Peyer's patch (tissue), 4 donors: Measurements from ENCODE around the gene ACSL6. TPM values are rescaled to one million over a fixed set of nuclear protein-coding genes. Genes with fewer than 3 reads are reported as not detected.

Experiments
- DNase-seq, 3 donors: peaks; one replicate each; pipeline ENCODE4 v3.0.0-alpha.2; 2017 to 2019
- H3K27ac ChIP-seq, 4 donors: fragments of 200-600 bp; sonication (generic); one replicate each; pipeline ENCODE4 v1.5.1; 2016 to 2019
- H3K27me3 ChIP-seq, 2 donors: fragments of 200-600 bp; sonication (generic); one replicate each; pipeline ENCODE4 v1.5.1; 2019
- H3K36me3 ChIP-seq, 3 donors: fragments of 200-600 bp; sonication (generic); one replicate each; pipeline ENCODE4 v1.5.1; 2016 to 2019
- H3K4me1 ChIP-seq, 4 donors: fragments of 200-600 bp; sonication (generic); one replicate each; pipeline ENCODE4 v1.5.1; 2016 to 2019
- H3K4me3 ChIP-seq, 4 donors: fragments of 200-600 bp; sonication (generic); 1 replicate in 3 of 4; 2 replicates in 1 of 4; pipeline ENCODE4 v1.5.1; 2016 to 2019; ENCODE audit warnings: mild to moderate bottlenecking in 1 of 4
- H3K9me3 ChIP-seq, 4 donors: fragments of 200-600 bp; sonication (generic); one replicate each; pipeline ENCODE4 v1.5.1; 2016 to 2019; ENCODE audit warnings: mild to moderate bottlenecking in 1 of 4
- POLR2A ChIP-seq, 2 donors: fragments of 450-650 bp; IDR thresholded peaks; one replicate each; pipeline ENCODE4 v1.5.1; 2017; ENCODE audit warnings: antibody characterized with exemption in 2 of 2, mild to moderate bottlenecking in 2 of 2, moderate library complexity in 2 of 2
- total RNA-seq, 4 donors: library from RNA; depleted of rRNA; stranded (reverse); fragments of >200 nt; gene quantifications; one replicate each; pipeline ENCODE4 v1.1.0, GENCODE V29; 2016
- TF ChIP-seq, protein P1 (sequence below), 6 experiments: fragments of 450-650 bp in 4 of 6; fragments of 200-600 bp in 2 of 6; sonication (generic) in 1 of 6; IDR thresholded peaks; one replicate each; pipeline ENCODE4 v1.5.1; 2017 to 2019; ENCODE audit warnings: antibody characterized with exemption in 6 of 6, mild to moderate bottlenecking in 3 of 6, moderate library complexity in 1 of 6

The ACSL6 gene
- total RNA-seq, 4 donors from 2014 or later = 1.1 to 12.4 (median 7.4) TPM; not detected in 1

GRCh38 chr5:132026516-132027008, 15.1 kb upstream of the ACSL6 start:
- TF ChIP-seq, protein P1, sequence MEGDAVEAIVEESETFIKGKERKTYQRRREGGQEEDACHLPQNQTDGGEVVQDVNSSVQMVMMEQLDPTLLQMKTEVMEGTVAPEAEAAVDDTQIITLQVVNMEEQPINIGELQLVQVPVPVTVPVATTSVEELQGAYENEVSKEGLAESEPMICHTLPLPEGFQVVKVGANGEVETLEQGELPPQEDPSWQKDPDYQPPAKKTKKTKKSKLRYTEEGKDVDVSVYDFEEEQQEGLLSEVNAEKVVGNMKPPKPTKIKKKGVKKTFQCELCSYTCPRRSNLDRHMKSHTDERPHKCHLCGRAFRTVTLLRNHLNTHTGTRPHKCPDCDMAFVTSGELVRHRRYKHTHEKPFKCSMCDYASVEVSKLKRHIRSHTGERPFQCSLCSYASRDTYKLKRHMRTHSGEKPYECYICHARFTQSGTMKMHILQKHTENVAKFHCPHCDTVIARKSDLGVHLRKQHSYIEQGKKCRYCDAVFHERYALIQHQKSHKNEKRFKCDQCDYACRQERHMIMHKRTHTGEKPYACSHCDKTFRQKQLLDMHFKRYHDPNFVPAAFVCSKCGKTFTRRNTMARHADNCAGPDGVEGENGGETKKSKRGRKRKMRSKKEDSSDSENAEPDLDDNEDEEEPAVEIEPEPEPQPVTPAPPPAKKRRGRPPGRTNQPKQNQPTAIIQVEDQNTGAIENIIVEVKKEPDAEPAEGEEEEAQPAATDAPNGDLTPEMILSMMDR (IDR thresholded peaks at IDR 0.05) = no peak
- no peak for TF ChIP-seq POLR2A (IDR thresholded peaks at IDR 0.05)
- Histone ChIP-seq H3K27me3 (no peaks in the 10 kb centered on the region), H3K27ac (no peak overlapping the region), H3K9me3 (no peaks in the 10 kb centered on the region), H3K4me3 (no peak overlapping the region), H3K4me1 (no peaks in the 10 kb centered on the region), H3K36me3 (no peaks in the 10 kb centered on the region)
- peak in 1 of 3 donors; percentile 68 for DNase-seq

DNA sequence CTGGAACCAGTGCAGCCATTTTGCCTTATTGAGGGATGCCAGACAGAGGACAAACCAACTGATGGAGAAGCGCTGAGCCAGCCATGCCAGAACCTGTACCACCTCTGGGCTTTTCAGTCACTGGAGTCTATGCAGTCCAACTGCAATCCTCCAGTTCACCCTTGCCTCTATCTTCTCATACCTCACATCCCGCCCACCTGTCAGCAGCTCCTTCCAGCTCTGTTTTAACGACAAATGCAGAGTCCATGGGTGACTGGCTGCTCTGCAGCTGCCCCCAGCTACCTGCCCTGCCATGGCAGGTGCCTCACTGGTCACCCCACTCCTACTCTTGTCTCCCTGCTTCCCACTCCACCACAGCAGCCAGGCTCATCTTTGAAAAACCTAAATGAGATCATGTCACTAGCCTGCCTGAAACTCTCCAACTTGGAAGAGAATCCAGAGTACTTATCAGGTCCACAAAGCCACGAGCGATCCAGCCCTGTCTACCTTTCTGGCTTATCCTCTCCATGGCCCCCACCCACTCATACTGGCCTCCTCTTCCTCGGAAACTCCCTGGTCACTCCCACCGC, 14.0 kb upstream of the ACSL6 start:
- TF ChIP-seq, protein P1 (IDR thresholded peaks at IDR 0.05) = no peak
- no peak for TF ChIP-seq POLR2A (IDR thresholded peaks at IDR 0.05)
- DNase-seq = no peak
- H3K27ac ChIP-seq = no peak overlapping the region
- H3K27me3 ChIP-seq = no peaks in the 10 kb centered on the region
- H3K9me3 ChIP-seq = no peaks in the 10 kb centered on the region
- H3K36me3 ChIP-seq = no peaks in the 10 kb centered on the region
- H3K4me3 ChIP-seq = no peak overlapping the region
- peaks cover 0 to 2% (median 0%) of the 10 kb centered on the region in 4 donors for H3K4me1 ChIP-seq

DNA sequence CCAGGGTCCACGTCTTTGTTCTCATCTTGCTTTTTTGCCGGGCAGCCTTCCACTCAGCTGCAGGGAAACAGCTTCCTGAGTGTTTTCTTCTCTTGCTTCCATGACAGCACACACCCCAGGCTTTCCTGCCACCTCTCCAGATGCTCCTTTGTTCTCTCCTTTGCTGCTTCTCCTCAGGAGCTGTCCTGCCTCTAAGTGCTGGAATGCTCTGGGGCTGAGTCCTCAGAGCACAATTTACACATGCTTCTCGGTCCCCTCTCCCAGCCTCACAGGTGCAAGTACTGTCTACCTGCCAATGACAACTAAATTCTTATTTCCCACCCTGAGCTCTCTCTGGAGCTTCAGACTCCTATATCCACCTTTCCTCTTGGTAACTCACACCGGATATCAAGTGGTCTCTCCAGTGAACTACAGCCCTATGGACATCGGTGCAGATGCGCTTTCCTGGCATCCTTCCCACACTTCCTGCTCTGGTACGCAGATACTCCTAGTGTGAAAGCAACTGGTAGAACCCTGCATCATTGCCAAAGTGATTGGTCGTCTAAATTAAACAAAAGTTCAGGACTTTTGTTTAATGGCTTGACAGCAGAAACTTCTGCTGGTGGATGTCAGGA, 13.4 kb upstream of the ACSL6 start:
- peaks cover 0 to 3% (median under 1%) of the 10 kb centered on the region in 4 donors for H3K4me1 ChIP-seq
- no peak for DNase-seq
- H3K4me3 ChIP-seq = no peak overlapping the region
- H3K27me3 ChIP-seq = no peaks in the 10 kb centered on the region
- no peaks in the 10 kb centered on the region for H3K36me3 ChIP-seq
- TF ChIP-seq, protein P1 (IDR thresholded peaks at IDR 0.05) = no peak
- no peak for TF ChIP-seq POLR2A (IDR thresholded peaks at IDR 0.05)
- no peaks in the 10 kb centered on the region for H3K9me3 ChIP-seq
- H3K27ac ChIP-seq = no peak overlapping the region

GRCh38 chr5:132024117-132024435, 12.6 kb upstream of the ACSL6 start:
- Histone ChIP-seq H3K9me3 (no peaks in the 10 kb centered on the region), H3K27me3 (no peaks in the 10 kb centered on the region), H3K27ac (no peak overlapping the region), H3K36me3 (no peaks in the 10 kb centered on the region), H3K4me3 (no peak overlapping the region), H3K4me1 (peaks cover 0 to 5% (median 2%) of the 10 kb centered on the region in 4 donors)
- no peak for TF ChIP-seq POLR2A (IDR thresholded peaks at IDR 0.05)
- TF ChIP-seq, protein P1 (IDR thresholded peaks at IDR 0.05) = no peak
- DNase-seq = no peak

DNA sequence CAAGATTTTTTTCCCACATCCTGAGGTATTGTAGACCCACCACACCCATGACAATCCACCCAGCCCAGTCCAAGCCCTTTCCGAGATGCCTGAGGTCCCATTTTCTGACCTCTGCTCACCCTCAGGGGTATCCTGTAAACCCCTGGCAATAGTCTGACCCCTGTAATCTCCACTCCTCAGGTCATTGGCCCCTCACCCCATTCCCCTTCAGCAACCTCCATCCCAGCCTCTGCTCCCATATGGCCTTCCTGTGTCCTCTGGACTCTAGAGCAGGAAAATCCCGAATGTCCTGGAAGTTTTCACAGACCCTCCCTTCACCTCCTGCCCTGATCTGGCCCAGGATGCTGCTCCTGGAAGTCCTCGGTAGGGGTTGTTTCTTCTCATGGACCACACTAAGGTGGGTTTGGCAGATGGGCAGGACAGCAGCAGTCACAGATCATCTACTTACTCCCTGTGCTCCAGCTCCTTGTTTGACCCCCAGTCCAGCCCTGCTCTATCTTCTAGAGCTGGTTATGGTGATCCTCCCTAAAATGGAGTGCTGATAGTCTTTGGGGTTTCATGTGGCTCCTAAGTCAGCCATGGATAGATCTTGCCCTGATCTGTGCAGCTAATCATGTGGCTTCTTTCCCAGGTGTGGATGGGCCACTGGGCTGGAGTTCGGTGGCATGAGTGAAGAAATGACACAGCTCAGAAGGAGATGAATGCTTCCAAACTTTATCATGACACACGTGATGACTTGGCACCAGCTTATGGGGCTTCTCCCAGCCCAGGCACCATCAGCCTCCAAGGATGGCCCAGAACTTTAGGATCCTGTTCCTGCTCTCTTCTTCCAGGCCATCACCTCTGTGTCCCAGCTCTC, 12.0 kb upstream of the ACSL6 start:
- no peak overlapping the region for H3K4me3 ChIP-seq
- H3K27me3 ChIP-seq = no peaks in the 10 kb centered on the region
- TF ChIP-seq, protein P1 (IDR thresholded peaks at IDR 0.05) = no peak
- TF ChIP-seq POLR2A (IDR thresholded peaks at IDR 0.05) = no peak
- no peak overlapping the region for H3K27ac ChIP-seq
- peaks cover 0 to 5% (median 2%) of the 10 kb centered on the region in 4 donors for H3K4me1 ChIP-seq
- H3K9me3 ChIP-seq = no peaks in the 10 kb centered on the region
- H3K36me3 ChIP-seq = no peaks in the 10 kb centered on the region
- no peak for DNase-seq
